Measurements from ENCODE around the gene KCNS3. TPM values are rescaled to one million over a fixed set of nuclear protein-coding genes. Genes with fewer than 3 reads are reported as not detected.

Gene KCNS3
- total and polyA plus RNA-seq, 3 donors from 2014 or later = 12.1 to 86.9 (median 17.4) TPM

DNA sequence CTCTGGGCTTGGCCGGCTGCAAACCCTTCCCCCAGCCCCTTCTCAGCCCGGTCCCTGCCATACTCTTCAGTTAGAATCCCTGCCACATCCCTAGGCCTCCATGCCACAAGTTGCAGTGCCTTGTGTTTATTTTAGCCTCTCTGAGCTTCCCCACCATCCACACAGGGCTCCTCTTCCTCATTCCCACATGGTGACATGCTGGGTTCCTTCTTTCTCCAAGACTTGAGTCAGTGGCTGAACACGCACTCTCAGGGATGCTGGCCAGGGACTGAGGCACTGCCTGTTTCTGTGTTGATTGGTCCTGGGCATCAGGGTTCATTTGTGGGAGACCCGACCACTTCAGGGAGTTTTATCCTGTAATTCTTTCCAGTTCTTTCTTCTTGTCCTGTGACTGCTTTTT, 56.3 kb downstream of the KCNS3 start:
- H3K27me3 ChIP-seq = no peaks in the 10 kb centered on the region
- intact Hi-C loops (cut with DNase I; ENCODE audit: low total_unique reads) = no loop called here
- no peak overlapping the region for H3K4me3 ChIP-seq
- no peaks in the 10 kb centered on the region for H3K9me3 ChIP-seq
- no peaks in the 10 kb centered on the region for H3K4me1 ChIP-seq
- 83 to 91% methylated on average over 4 of the region's 4 CpGs for WGBS, 2 donors
- DNase-seq = no peak
- no peaks in the 10 kb centered on the region for H3K36me3 ChIP-seq (ENCODE audit: low read depth, missing control alignments)
- TF ChIP-seq, protein P1, sequence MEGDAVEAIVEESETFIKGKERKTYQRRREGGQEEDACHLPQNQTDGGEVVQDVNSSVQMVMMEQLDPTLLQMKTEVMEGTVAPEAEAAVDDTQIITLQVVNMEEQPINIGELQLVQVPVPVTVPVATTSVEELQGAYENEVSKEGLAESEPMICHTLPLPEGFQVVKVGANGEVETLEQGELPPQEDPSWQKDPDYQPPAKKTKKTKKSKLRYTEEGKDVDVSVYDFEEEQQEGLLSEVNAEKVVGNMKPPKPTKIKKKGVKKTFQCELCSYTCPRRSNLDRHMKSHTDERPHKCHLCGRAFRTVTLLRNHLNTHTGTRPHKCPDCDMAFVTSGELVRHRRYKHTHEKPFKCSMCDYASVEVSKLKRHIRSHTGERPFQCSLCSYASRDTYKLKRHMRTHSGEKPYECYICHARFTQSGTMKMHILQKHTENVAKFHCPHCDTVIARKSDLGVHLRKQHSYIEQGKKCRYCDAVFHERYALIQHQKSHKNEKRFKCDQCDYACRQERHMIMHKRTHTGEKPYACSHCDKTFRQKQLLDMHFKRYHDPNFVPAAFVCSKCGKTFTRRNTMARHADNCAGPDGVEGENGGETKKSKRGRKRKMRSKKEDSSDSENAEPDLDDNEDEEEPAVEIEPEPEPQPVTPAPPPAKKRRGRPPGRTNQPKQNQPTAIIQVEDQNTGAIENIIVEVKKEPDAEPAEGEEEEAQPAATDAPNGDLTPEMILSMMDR (IDR thresholded peaks at IDR 0.05) = no peak
- H3K27ac ChIP-seq = no peak overlapping the region

- WGBS, 2 donors = 85 to 87% methylated on average over 6 of the region's 6 CpGs
- intact Hi-C loops (cut with DNase I; ENCODE audit: low total_unique reads) = no loop called here
Measured at GRCh38 chr2:17935242-17935885, 56.9 kb downstream of the KCNS3 start.

DNA sequence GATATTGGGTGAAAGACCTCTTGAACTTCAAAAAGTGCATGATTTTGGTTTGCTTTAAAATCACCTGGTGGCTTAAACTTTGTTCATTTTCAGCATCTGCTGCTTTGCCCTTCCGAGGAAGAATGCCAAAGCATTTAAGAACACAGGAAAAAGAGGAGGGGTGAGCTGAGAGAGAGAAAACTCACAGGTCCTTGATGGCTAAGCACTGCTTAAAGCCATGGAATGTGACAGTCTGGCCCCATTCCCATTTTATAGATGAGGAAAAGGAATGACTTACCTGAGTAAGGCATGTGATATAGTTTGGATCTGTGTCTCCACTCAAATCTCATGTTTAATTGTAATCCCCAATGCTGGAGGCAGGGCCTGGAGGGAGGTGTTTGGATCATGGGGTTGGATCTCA, 58.1 kb downstream of the KCNS3 start:
- Histone ChIP-seq H3K36me3 (ENCODE audit: low read depth, missing control alignments) (no peaks in the 10 kb centered on the region), H3K9me3 (no peaks in the 10 kb centered on the region), H3K27ac (no peak overlapping the region), H3K27me3 (no peaks in the 10 kb centered on the region), H3K4me1 (no peaks in the 10 kb centered on the region), H3K4me3 (no peak overlapping the region)
- DNase-seq = no peak
- 90 to 93% methylated on average over 1 of the region's 1 CpG for WGBS, 2 donors
- TF ChIP-seq, protein P1 (IDR thresholded peaks at IDR 0.05) = no peak
- TF ChIP-seq POLR2A (IDR thresholded peaks at IDR 0.05) = no peak
- intact Hi-C loops (cut with DNase I; ENCODE audit: low total_unique reads) = no loop called here

More at GRCh38 chr2:17935242-17935885, 56.9 kb downstream of the KCNS3 start:
- H3K36me3 ChIP-seq (ENCODE audit: low read depth, missing control alignments) = no peaks in the 10 kb centered on the region
- TF ChIP-seq POLR2A (IDR thresholded peaks at IDR 0.05) = no peak
- TF ChIP-seq, protein P1 (IDR thresholded peaks at IDR 0.05) = no peak
- H3K9me3 ChIP-seq = no peaks in the 10 kb centered on the region
- DNase-seq = no peak
- no peak overlapping the region for H3K27ac ChIP-seq
- no peaks in the 10 kb centered on the region for H3K4me1 ChIP-seq
- H3K4me3 ChIP-seq = no peak overlapping the region
- no peaks in the 10 kb centered on the region for H3K27me3 ChIP-seq

- Histone ChIP-seq H3K27me3 (no peaks in the 10 kb centered on the region), H3K27ac (no peak overlapping the region), H3K4me3 (no peak overlapping the region), H3K9me3 (no peaks in the 10 kb centered on the region), H3K4me1 (no peaks in the 10 kb centered on the region), H3K36me3 (ENCODE audit: low read depth, missing control alignments) (no peaks in the 10 kb centered on the region)
- TF ChIP-seq POLR2A (IDR thresholded peaks at IDR 0.05) = no peak
- TF ChIP-seq, protein P1 (IDR thresholded peaks at IDR 0.05) = no peak
- 49 to 70% methylated on average over 2 of the region's 2 CpGs for WGBS, 2 donors
- DNase-seq = no peak
- intact Hi-C loops (cut with DNase I; ENCODE audit: low total_unique reads) = no loop called here
Measured at GRCh38 chr2:17940091-17940630, 61.7 kb downstream of the KCNS3 start.

DNA sequence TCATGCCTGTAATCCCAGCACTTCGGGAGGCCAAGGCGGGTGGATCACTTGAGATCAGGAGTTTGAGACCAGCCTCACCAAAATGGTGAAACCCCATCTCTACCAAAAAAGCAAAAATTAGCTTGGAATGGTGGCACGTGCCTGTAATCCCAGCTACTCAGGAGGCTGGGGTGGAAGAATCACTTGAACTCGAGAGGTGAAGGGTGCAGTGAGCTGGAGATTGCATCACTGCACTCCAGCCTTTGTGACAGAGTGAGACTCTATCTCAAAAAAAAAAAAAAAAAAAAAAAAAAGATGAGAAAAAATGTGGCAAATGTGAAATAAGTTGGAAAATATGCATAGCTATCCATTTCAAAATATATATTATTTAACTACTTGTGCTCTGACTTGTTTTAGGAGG, 65.0 kb downstream of the KCNS3 start:
- TF ChIP-seq, protein P1 (IDR thresholded peaks at IDR 0.05) = no peak
- TF ChIP-seq POLR2A (IDR thresholded peaks at IDR 0.05) = no peak
- Histone ChIP-seq H3K36me3 (ENCODE audit: low read depth, missing control alignments) (no peaks in the 10 kb centered on the region), H3K27ac (no peak overlapping the region), H3K27me3 (no peaks in the 10 kb centered on the region), H3K4me3 (no peak overlapping the region), H3K4me1 (no peaks in the 10 kb centered on the region), H3K9me3 (no peaks in the 10 kb centered on the region)
- intact Hi-C loops (cut with DNase I; ENCODE audit: low total_unique reads) = no loop called here
- WGBS, 2 donors = 89 to 92% methylated on average over 4 of the region's 4 CpGs
- DNase-seq = no peak
